Measurements from ENCODE around the gene B3GAT3. TPM values are rescaled to one million over a fixed set of nuclear protein-coding genes. Genes with fewer than 3 reads are reported as not detected.
A peak's percentile ranks its signal among the peaks of the same experiment; 100 is the strongest.
"Not testable (repeated sequence)": the region's sequence is repeated elsewhere in the genome, so short reads cannot be mapped to it uniquely, and the experiment has no call there.

B3GAT3 gene
- polyA plus RNA-seq, 2 donors: 14.9 to 25.4 TPM

DNA sequence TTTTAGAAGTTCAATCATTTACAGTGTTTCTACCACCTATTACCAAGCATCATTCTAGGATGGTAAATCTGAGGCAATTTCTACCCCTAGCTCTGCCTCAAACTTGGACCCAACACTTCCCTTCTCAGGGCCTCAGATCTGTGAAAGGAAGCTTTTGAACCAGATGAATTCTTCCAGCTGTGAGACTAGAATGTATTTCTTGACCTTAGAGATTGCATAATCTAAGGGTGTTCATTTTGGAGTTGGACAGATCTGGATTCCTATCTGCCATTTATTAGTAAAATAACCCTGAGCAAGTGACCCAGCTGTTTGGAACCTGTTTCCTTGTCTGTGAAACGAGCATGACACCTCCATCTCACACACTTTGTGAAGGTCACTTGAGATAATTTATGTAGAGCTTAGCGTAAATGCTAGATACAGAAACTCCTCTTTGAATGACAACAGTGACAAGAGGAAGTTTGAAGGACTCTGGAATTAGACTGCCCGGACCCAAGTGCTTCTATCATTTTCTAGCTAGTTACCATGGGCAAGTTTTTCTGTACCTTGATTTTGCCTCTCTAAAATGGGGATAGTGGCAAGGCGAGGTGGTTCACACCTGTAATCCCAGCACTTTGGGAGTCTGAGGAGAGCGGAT, 35.1 kb upstream of the B3GAT3 start:
- Histone ChIP-seq H3K4me1 (ENCODE audit: control insufficient read depth in 2 of 2, insufficient read depth in 2 of 2, low read length in 1 of 2) (no peaks in the 10 kb centered on the region), H3K27me3 (ENCODE audit: control insufficient read depth in 1 of 2, insufficient read depth in 2 of 2, low read length in 2 of 2) (no peaks in the 10 kb centered on the region), H3K4me3 (ENCODE audit: low read depth in 1 of 2, low read length in 2 of 2) (no peak overlapping the region), H3K9me3 (ENCODE audit: control insufficient read depth in 2 of 2, insufficient read depth in 1 of 2, low read depth in 1 of 2, low read length in 1 of 2) (no peaks in the 10 kb centered on the region), H3K36me3 (ENCODE audit: control insufficient read depth in 2 of 2, insufficient read depth in 2 of 2, low read length in 1 of 2) (no peaks in the 10 kb centered on the region), H3K27ac (ENCODE audit: low read depth in 2 of 2, low read length in 1 of 2) (no peak overlapping the region)
- 68 to 70% methylated on average over 5 of the region's 5 CpGs for WGBS, 2 donors

DNA sequence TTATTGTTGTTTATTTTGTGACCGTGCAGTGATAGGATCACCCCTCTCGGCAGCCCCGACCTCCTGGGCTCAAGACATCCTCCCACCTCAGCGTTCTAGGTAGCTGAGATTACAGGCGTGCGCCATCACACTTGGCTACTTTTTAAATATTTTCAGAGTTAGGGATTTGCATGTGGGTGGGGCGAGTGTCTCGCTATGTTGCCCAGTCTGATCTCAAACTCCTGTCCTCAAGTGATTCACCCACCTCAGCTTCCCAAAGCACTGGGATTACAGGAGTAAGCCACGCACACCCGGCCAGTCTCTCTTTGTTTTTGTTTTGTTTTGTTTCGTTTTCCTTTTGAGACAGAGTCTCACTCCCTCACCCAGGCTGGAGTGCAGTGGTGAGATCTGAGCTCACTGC, 32.5 kb upstream of the B3GAT3 start:
- Histone ChIP-seq H3K4me3 (ENCODE audit: low read depth in 1 of 2, low read length in 2 of 2) (no peak overlapping the region), H3K4me1 (ENCODE audit: control insufficient read depth in 2 of 2, insufficient read depth in 2 of 2, low read length in 1 of 2) (no peaks in the 10 kb centered on the region), H3K9me3 (ENCODE audit: control insufficient read depth in 2 of 2, insufficient read depth in 1 of 2, low read depth in 1 of 2, low read length in 1 of 2) (no peaks in the 10 kb centered on the region), H3K27ac (ENCODE audit: low read depth in 2 of 2, low read length in 1 of 2) (no peak overlapping the region), H3K27me3 (ENCODE audit: control insufficient read depth in 1 of 2, insufficient read depth in 2 of 2, low read length in 2 of 2) (no peaks in the 10 kb centered on the region), H3K36me3 (ENCODE audit: control insufficient read depth in 2 of 2, insufficient read depth in 2 of 2, low read length in 1 of 2) (peaks cover 3 to 5% of the 10 kb centered on the region in 2 donors)
- WGBS, 2 donors: 83 to 88% methylated on average over 11 of the region's 11 CpGs

DNA sequence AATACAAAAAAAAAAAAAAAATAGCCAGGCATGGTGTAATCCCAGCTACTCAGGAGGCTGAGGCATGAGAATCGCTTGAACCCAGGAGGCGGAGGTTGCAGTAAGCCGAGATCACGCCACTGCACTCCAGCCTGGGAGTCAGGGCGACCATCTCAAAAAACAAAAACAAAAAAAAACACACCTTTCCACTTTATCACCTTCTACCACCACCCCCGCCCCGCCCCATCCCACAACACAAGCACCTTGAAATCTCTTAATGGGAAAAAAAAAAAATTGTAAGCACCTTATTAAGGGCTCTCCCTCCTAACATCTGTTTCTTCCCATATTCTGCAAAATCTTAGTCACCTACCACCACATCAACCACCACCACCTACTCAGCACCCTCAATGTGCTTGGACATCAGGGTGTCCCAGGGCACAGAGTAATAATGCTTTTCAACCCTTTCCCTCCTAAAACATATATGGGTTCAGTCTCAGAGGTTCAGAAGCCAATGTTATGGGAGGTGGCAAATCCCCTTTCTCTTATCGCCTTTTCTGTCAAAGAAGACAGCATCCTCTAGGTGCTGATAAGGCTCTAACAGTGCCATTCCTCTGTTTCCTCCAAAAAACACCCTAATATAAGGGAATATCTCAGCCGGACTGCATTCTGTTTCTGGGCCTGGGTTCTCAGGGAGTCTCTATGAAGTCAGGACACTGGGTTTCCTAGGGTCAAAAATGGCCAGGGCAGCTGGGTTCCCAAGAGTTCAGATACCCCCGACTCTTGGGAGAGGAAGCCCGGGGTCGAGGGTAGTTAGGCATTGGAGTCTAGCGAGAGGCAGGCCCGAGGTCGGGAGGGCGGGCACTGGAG, 30.6 kb upstream of the B3GAT3 start:
- peak overlapping the region; percentile 86 to 95 for H3K4me3 ChIP-seq (ENCODE audit: low read depth in 1 of 2, low read length in 2 of 2)
- no peaks in the 10 kb centered on the region for H3K9me3 ChIP-seq (ENCODE audit: control insufficient read depth in 2 of 2, insufficient read depth in 1 of 2, low read depth in 1 of 2, low read length in 1 of 2)
- no peaks in the 10 kb centered on the region for H3K27me3 ChIP-seq (ENCODE audit: control insufficient read depth in 1 of 2, insufficient read depth in 2 of 2, low read length in 2 of 2)
- 22 to 25% methylated on average over 16 of the region's 16 CpGs for WGBS, 2 donors
- peak overlapping the region; percentile 96 to 98 for H3K27ac ChIP-seq (ENCODE audit: low read depth in 2 of 2, low read length in 1 of 2)
- H3K36me3 ChIP-seq (ENCODE audit: control insufficient read depth in 2 of 2, insufficient read depth in 2 of 2, low read length in 1 of 2): peaks cover 10 to 24% of the 10 kb centered on the region in 2 donors
- peaks cover 0 to 2% of the 10 kb centered on the region in 2 donors for H3K4me1 ChIP-seq (ENCODE audit: control insufficient read depth in 2 of 2, insufficient read depth in 2 of 2, low read length in 1 of 2)

DNA sequence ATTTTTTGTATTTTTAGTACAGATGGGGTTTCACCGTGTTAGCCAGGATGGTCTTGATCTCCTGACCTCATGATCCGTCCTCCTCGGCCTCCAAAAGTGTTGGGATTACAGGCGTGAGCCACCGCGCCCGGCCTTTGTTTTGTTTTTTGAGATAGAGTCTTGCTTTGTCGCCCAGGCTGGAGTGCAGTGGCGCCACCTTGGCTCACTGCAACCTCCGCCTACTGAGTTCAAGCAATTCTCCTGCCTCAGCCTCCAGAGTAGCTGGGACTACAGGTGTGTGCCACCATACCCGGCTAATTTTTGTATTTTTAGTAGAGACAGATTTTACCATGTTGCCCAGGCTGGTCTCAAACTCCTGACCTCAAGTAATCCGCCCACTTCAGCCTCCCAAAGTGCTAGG, 28.5 kb upstream of the B3GAT3 start:
- H3K27ac ChIP-seq (ENCODE audit: low read depth in 2 of 2, low read length in 1 of 2); H3K9me3 ChIP-seq (ENCODE audit: control insufficient read depth in 2 of 2, insufficient read depth in 1 of 2, low read depth in 1 of 2, low read length in 1 of 2): not testable (repeated sequence)
- 93 to 95% methylated on average over 12 of the region's 12 CpGs for WGBS, 2 donors

DNA sequence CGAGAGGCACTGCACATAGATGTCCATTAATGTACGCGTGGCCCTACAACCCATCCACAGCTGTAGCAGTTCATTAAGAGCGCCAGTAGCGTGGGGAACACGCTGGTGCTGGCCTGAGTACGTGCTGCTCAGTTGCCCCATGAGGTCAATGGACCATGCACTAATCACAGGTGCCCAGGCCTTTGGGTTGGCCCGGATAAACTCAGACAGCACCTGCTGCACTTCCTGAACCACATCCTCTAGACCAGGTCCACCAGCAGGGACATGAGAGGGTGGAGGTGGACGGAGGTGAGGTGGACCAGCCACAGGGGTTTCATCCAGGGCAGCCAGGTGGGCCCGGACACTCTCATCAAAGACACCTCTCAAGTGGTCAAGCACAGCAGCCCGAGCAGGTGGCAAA, 27.7 kb upstream of the B3GAT3 start:
- Histone ChIP-seq H3K36me3 (ENCODE audit: control insufficient read depth in 2 of 2, insufficient read depth in 2 of 2, low read length in 1 of 2) (peaks cover 10 to 25% of the 10 kb centered on the region in 2 donors), H3K4me1 (ENCODE audit: control insufficient read depth in 2 of 2, insufficient read depth in 2 of 2, low read length in 1 of 2) (peaks cover 0 to 11% of the 10 kb centered on the region in 2 donors), H3K9me3 (ENCODE audit: control insufficient read depth in 2 of 2, insufficient read depth in 1 of 2, low read depth in 1 of 2, low read length in 1 of 2) (no peaks in the 10 kb centered on the region), H3K27ac (ENCODE audit: low read depth in 2 of 2, low read length in 1 of 2) (no peak overlapping the region), H3K4me3 (ENCODE audit: low read depth in 1 of 2, low read length in 2 of 2) (no peak overlapping the region), H3K27me3 (ENCODE audit: control insufficient read depth in 1 of 2, insufficient read depth in 2 of 2, low read length in 2 of 2) (no peaks in the 10 kb centered on the region)
- WGBS, 2 donors: 89 to 90% methylated on average over 11 of the region's 11 CpGs

More for the DNA sequence above, 28.5 kb upstream of the B3GAT3 start:
- peaks cover 10 to 25% of the 10 kb centered on the region in 2 donors for H3K36me3 ChIP-seq (ENCODE audit: control insufficient read depth in 2 of 2, insufficient read depth in 2 of 2, low read length in 1 of 2)
- not testable (repeated sequence) for H3K4me1 ChIP-seq (ENCODE audit: control insufficient read depth in 2 of 2, insufficient read depth in 2 of 2, low read length in 1 of 2); H3K27me3 ChIP-seq (ENCODE audit: control insufficient read depth in 1 of 2, insufficient read depth in 2 of 2, low read length in 2 of 2); H3K4me3 ChIP-seq (ENCODE audit: low read depth in 1 of 2, low read length in 2 of 2)

DNA sequence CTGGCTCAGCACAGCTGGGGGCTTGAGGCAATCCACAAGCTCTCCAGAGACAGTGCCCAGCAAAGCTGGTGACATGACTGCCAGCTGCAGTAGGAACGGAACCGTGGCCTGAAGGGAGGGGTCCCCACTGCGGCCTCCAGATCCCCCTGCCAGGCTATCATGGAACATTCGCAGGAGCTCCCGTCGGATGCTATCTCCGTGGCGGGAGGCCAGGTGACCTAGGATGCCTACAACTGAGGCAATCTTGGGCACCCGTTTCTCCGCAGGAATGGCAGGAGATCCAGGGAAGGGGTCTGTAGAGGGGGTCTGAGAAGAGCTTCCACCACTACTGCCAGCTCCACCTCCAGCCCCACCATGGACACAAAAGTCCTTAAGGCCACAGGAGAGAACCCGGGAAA, 27.2 kb upstream of the B3GAT3 start:
- no peak overlapping the region for H3K4me3 ChIP-seq (ENCODE audit: low read depth in 1 of 2, low read length in 2 of 2)
- no peaks in the 10 kb centered on the region for H3K27me3 ChIP-seq (ENCODE audit: control insufficient read depth in 1 of 2, insufficient read depth in 2 of 2, low read length in 2 of 2)
- peaks cover 10 to 25% of the 10 kb centered on the region in 2 donors for H3K36me3 ChIP-seq (ENCODE audit: control insufficient read depth in 2 of 2, insufficient read depth in 2 of 2, low read length in 1 of 2)
- 92% methylated on average over 10 to 11 of the region's 11 CpGs for WGBS, 2 donors
- peaks cover 0 to 11% of the 10 kb centered on the region in 2 donors for H3K4me1 ChIP-seq (ENCODE audit: control insufficient read depth in 2 of 2, insufficient read depth in 2 of 2, low read length in 1 of 2)
- H3K27ac ChIP-seq (ENCODE audit: low read depth in 2 of 2, low read length in 1 of 2): no peak overlapping the region
- no peaks in the 10 kb centered on the region for H3K9me3 ChIP-seq (ENCODE audit: control insufficient read depth in 2 of 2, insufficient read depth in 1 of 2, low read depth in 1 of 2, low read length in 1 of 2)

DNA sequence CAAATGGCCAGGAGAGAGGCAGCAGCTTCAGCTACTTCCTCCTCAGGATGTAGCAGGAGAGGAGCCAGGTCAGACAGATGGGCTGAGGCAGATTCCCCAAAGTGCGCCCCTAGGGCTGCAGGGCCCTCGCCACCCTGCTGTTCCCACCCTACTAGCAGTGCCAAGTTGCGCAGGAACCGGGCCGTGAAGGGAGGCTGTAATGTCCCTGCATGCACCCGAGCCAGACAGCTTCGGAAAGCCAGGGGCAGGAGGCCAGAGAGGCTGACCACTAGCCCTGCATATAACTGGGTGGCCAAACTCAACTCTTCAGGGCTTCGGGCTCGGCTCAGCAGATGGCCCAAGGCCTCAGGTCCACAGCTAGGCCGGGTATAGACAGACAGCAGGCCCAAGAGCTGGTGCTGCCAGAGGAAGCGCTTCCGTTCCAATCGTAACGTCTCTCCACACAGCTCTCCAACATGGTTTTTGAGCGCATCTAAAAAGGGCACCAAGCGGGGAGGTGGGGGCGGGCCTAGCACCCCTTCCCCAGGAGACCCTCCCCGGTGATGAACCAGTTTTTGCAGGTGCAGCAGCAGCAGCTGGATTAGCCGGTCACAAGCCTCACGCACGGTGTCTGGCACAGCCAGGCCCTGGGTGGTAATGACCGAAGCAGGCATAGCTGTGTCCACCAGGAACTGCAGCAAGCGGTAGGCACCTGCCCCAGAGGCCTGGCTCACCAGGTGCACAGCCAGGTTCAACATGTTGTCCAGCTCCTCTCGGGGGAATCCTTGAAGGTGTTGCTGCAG, 26.6 kb upstream of the B3GAT3 start:
- Histone ChIP-seq H3K4me3 (ENCODE audit: low read depth in 1 of 2, low read length in 2 of 2) (no peak overlapping the region), H3K27me3 (ENCODE audit: control insufficient read depth in 1 of 2, insufficient read depth in 2 of 2, low read length in 2 of 2) (no peaks in the 10 kb centered on the region), H3K36me3 (ENCODE audit: control insufficient read depth in 2 of 2, insufficient read depth in 2 of 2, low read length in 1 of 2) (peaks cover 10 to 25% of the 10 kb centered on the region in 2 donors), H3K4me1 (ENCODE audit: control insufficient read depth in 2 of 2, insufficient read depth in 2 of 2, low read length in 1 of 2) (peaks cover 0 to 11% of the 10 kb centered on the region in 2 donors), H3K9me3 (ENCODE audit: control insufficient read depth in 2 of 2, insufficient read depth in 1 of 2, low read depth in 1 of 2, low read length in 1 of 2) (no peaks in the 10 kb centered on the region), H3K27ac (ENCODE audit: low read depth in 2 of 2, low read length in 1 of 2) (no peak overlapping the region)
- 90 to 91% methylated on average over 24 of the region's 24 CpGs for WGBS, 2 donors

DNA sequence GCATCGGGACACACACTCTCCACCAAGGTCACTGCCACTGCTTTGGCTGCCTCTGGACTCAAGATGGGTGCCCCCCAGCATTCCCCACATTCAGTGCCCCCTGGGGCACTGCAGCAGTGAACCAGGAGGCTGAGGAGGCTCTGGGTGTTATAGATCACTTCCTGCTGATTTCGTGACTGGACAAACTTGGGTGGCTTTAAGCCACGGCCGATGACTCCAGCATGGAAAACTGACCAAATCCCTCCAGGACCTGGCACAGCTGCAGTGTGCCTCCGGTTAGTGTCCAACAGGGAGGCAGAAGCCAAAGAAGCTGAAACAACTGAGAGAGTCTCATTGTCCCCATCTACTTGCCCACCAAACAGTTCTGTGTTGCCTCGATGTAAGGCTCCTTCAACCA, 25.8 kb upstream of the B3GAT3 start:
- no peak overlapping the region for H3K27ac ChIP-seq (ENCODE audit: low read depth in 2 of 2, low read length in 1 of 2)
- peaks cover 10 to 25% of the 10 kb centered on the region in 2 donors for H3K36me3 ChIP-seq (ENCODE audit: control insufficient read depth in 2 of 2, insufficient read depth in 2 of 2, low read length in 1 of 2)
- H3K4me3 ChIP-seq (ENCODE audit: low read depth in 1 of 2, low read length in 2 of 2): no peak overlapping the region
- H3K27me3 ChIP-seq (ENCODE audit: control insufficient read depth in 1 of 2, insufficient read depth in 2 of 2, low read length in 2 of 2): no peaks in the 10 kb centered on the region
- no peaks in the 10 kb centered on the region for H3K9me3 ChIP-seq (ENCODE audit: control insufficient read depth in 2 of 2, insufficient read depth in 1 of 2, low read depth in 1 of 2, low read length in 1 of 2)
- WGBS, 2 donors: 82 to 87% methylated on average over 6 of the region's 6 CpGs
- H3K4me1 ChIP-seq (ENCODE audit: control insufficient read depth in 2 of 2, insufficient read depth in 2 of 2, low read length in 1 of 2): peaks cover 0 to 11% of the 10 kb centered on the region in 2 donors

DNA sequence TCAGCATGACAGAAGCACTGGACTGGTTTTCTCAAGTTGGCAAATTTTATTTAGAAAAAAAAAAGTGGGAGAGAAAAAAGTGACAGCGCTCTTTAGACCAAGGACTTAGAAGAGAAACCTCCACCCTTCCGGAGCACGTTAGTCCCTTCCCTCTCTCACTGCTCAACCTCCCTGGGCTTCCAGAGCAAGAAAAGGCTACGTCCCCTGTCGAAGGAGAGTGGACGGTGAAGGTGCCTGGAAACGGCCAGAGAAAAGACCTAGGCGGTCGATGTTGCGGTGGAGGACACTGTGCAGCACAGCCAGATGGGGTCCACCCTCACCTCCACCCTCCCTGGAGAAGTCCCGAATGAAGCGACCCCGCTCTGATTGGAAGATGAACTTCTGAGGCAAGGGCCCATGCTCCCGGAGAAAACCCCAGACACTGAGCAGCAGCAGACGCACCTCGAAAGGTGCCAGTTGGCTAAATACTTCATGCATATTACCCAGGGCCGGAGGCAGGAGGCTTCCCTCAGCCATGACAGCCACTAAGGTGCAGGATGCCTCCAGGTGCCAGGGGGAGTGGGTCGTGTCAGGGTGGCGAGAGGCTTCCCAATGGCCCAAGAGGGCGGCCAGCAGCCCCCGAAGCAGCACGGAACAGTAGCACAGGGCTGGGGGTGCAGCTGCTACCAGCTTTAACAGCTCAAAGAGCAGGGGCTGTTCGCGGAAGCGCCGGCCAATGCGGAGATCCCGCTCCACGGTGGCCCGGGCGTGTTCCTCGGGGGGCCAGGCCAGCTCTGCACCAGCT, 25.2 kb upstream of the B3GAT3 start:
- peak overlapping the region; percentile 74 for H3K27ac ChIP-seq (ENCODE audit: low read depth in 2 of 2, low read length in 1 of 2)
- 60% methylated on average over 32 of the region's 32 CpGs for WGBS, 2 donors
- H3K4me1 ChIP-seq (ENCODE audit: control insufficient read depth in 2 of 2, insufficient read depth in 2 of 2, low read length in 1 of 2): peaks cover 0 to 11% of the 10 kb centered on the region in 2 donors
- H3K4me3 ChIP-seq (ENCODE audit: low read depth in 1 of 2, low read length in 2 of 2): no peak overlapping the region
- no peaks in the 10 kb centered on the region for H3K9me3 ChIP-seq (ENCODE audit: control insufficient read depth in 2 of 2, insufficient read depth in 1 of 2, low read depth in 1 of 2, low read length in 1 of 2)
- H3K36me3 ChIP-seq (ENCODE audit: control insufficient read depth in 2 of 2, insufficient read depth in 2 of 2, low read length in 1 of 2): peaks cover 10 to 25% of the 10 kb centered on the region in 2 donors
- H3K27me3 ChIP-seq (ENCODE audit: control insufficient read depth in 1 of 2, insufficient read depth in 2 of 2, low read length in 2 of 2): no peaks in the 10 kb centered on the region

All from esophagus (tissue), 2 donors.